HK-2 (cell line): Measurements from ENCODE around the gene STK17A.

ENCODE experiments used
- DNase-seq: peaks from one replicate; pipeline ENCODE4 v3.0.0-alpha.2; 2018; ENCODE audit not compliant: unreplicated experiment

Gene STK17A

GRCh38 chr7:43582503-43583423 lies at the start of gene STK17A:
STK17A (plus strand) TSS chr7:43583108; CDS start chr7:43583244, 136 bp downstream.
- DNase-seq = peak; percentile 97

- DNase-seq = no peak
Observed at GRCh38 chr7:43533801-43534479, 49.0 kb upstream of the STK17A start.

GRCh38 chr7:43535031-43535451 lies 47.9 kb upstream of the STK17A start:
- DNase-seq = no peak

GRCh38 chr7:43535810-43536585 lies 46.9 kb upstream of the STK17A start:
- no peak for DNase-seq

- no peak for DNase-seq
Observed at GRCh38 chr7:43536773-43537172, 46.1 kb upstream of the STK17A start.

GRCh38 chr7:43537765-43538403 lies 45.0 kb upstream of the STK17A start:
- peak; percentile 63 for DNase-seq

GRCh38 chr7:43538404-43538771 lies 44.5 kb upstream of the STK17A start:
- peak; percentile 39 for DNase-seq

- no peak for DNase-seq
Observed at GRCh38 chr7:43540471-43540870, 42.4 kb upstream of the STK17A start.

GRCh38 chr7:43542716-43543115 lies 40.2 kb upstream of the STK17A start:
- DNase-seq = no peak

- no peak for DNase-seq
Observed at GRCh38 chr7:43546231-43546630, 36.7 kb upstream of the STK17A start.

GRCh38 chr7:43550427-43550826 lies 32.5 kb upstream of the STK17A start:
- no peak for DNase-seq

GRCh38 chr7:43552122-43552521 lies 30.8 kb upstream of the STK17A start:
- DNase-seq = no peak

GRCh38 chr7:43553999-43554398 lies 28.9 kb upstream of the STK17A start:
- DNase-seq = no peak

GRCh38 chr7:43554423-43554822 lies 28.5 kb upstream of the STK17A start:
- DNase-seq = no peak

GRCh38 chr7:43557831-43558495 lies 24.9 kb upstream of the STK17A start:
- DNase-seq = no peak

GRCh38 chr7:43559171-43559945 lies 23.6 kb upstream of the STK17A start:
- no peak for DNase-seq

GRCh38 chr7:43559946-43560335 lies 23.0 kb upstream of the STK17A start:
- DNase-seq = no peak

GRCh38 chr7:43560742-43561330 lies 22.1 kb upstream of the STK17A start:
- DNase-seq = no peak

GRCh38 chr7:43562383-43562782 lies 20.5 kb upstream of the STK17A start:
- no peak for DNase-seq

- DNase-seq = no peak
Observed at GRCh38 chr7:43565786-43566185, 17.1 kb upstream of the STK17A start.
